HG03558 (cell line): ENCODE data around the gene RNF144A.

Experiments used
- ATAC-seq: cut with Tn5 transposase; IDR thresholded peaks from one replicate; pipeline ENCODE4 v1.9.1; 2021; ENCODE audit warnings: moderate number of reproducible peaks; ENCODE audit not compliant: unreplicated experiment; ENCODE audit errors: extremely low read depth

The RNF144A gene

DNA sequence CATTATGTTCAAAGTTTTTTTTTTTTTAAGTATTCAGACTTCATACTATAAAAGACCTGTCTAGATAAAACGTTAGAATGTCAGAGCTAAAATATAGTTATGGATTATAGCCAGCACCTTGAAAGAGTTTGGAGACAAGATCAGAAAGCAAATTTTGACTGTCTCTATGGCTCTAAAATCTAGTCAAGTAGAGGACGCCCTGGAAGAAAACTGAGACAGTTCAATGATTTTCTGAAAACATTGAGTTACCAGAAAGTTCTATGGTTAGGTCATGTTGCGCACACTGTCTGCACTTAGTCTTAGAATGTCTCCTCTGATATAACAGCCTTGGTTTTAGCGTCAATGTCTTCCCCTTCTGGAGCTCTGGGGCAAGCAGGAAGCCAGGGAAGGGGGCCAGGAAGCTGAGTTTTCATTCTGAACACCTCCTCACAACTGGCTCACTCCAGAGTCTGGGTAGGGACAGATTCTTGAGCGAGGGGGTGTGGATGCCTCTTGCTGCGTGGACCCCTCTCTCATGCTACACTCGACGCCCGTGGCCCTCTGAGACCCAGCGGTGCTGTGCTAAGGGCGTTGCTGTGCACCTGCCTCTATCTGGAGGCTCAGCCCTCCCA lies 99.5 kb downstream of the RNF144A start:
- no peak for ATAC-seq

DNA sequence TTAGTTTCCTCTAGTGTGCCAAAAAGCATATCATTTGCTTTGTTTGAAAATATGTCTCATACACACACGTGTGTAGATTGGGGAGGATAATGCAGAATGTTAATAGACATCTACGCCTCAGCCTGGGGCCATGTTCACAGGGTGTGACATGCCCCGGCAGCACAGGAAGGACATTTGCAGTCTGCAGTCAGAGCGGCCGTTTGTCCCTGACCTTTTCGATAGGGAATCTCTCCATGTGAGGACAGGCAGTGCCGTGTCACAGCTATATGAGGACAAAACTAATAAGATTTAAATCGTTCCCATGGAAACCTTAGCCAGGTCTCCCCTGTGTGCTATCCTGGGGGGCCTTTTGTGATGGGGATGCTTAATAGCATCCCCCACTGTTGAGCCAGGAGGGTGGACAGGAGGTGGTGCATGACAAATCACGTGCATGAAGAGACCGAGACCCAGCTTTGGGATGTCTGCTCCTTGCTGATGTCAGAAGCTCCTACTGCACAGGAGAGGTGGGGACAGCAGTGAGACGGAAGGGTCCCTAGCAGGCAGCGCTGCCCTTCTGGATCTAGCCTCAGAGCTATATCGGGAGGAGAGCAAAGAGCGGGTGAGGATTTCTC lies 100.6 kb downstream of the RNF144A start:
- no peak for ATAC-seq

DNA sequence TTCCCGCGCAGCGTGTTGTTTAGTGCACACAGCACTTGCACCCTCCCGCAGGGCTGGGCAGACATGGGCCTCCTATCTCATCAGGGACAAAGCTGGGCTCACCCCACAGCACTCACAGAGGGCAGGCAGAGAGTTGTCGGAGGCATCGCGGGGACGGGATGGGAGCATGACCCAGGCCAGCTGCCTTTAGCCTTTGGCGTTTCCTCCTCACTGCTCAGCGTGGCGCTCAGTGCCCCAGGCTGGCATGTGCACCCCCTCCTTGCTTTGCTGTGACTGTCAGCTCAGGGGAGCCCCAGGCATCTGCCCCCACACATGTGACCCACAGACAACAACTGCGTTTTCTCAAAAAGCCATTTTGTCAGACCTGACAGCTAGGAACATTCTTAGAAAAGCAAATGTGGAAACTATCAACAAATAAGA lies 101.1 kb downstream of the RNF144A start:
- ATAC-seq = no peak

DNA sequence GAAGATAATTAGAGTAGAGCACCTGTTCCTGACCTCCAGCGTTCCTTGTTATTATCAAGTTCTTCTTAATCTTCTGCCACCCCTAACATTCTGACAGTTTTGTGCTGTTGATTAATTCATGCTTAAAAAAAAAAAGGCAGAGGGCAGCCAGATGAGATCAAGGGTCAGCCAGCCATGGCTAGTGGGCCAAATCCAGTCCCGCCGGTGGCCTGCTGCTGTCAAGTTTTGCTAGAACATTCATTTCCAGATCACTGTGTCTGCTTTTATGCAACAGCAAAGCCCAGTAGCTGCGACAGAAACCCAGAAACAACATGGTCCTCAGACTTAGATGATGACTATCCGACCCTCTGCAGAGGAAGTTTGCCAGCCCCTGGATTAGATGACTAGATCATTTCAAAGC lies 101.6 kb downstream of the RNF144A start:
- ATAC-seq = no peak

- ATAC-seq = no peak
These were observed 102.0 kb downstream of the RNF144A start for GRCh38 chr2:7019191-7019590.

DNA sequence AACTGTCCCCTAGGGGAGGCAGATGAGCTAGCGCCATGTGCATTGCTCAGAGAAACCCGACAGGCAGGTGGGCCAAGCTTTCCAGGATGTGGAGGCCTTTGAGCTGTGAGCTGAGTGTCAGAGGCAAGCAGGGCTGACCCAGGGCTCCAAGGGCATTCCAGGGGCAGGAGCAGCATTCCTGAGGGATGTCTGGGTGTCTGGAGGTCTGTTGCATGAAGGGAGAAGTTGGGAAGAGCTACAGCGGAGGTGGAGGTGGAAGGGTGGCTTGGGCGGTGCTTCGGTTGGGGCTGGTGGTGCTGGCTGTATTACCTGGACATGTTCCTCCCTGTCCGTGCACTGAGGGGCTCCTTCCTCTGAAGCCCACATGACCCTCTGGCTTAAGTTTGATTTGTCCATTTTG lies 102.8 kb downstream of the RNF144A start:
- no peak for ATAC-seq

- ATAC-seq = no peak
These were observed 103.3 kb downstream of the RNF144A start for GRCh38 chr2:7020468-7020867.

GRCh38 chr2:7020939-7021470 lies 103.8 kb downstream of the RNF144A start:
- ATAC-seq = no peak

DNA sequence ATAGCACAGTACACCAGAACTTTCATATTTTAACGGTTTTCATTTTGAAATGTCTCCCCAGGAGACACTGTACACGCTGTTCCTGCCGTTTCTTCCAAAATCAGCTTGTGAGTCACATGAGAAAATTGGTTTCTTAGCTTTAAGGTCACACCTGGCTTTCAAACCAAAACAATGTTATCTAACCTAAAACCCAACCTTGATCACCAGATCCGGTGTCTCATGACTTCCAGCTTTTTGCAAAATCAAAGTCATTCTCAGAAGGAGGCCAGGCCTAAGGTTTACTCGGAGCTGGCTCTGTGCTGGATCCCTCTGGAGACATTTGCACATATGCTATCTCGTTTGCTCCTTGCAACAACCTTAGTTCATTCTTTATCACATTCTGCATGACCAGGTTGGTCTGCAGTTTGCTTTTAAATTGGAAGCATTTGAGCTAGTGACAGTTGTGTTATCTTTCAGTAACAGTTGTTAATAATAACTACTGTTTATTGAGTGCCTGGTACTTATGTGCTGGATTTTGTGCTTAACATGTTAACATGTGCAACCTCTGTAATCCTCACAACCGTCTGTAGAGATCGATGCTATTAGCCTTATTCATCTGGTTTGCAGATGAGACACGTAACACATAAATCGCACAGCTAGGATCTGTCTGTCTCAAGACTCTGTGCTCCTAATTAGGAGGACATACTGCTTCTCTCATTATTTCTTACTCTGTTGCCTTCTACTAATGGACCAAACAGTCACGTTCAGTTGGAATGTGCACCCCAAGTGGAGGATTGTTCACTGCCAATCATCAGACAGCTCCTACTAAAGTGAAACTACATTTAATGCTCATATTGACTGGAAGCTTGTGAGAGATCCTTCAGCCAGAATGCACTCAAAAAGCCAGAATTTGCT lies 105.5 kb downstream of the RNF144A start:
- no peak for ATAC-seq

- ATAC-seq = no peak
These were observed 106.3 kb downstream of the RNF144A start for GRCh38 chr2:7023542-7023941.

DNA sequence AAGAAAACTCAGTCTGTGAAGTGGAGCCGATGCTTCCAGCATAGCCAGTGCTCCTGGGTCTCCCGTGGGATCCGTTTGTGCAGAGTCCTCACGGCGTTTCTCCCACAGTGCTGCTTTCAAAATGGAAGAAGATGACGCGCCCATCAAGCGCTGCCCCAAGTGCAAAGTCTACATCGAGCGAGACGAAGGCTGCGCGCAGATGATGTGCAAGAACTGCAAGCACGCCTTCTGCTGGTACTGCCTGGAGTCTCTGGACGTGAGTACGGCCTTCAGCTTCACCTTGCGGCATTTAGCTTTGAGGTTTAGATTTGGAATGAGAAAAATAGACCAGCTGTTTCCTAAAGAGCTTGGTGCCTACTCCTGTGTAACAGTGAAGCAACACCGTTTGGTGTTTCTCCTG lies 107.0 kb downstream of the RNF144A start:
- no peak for ATAC-seq

DNA sequence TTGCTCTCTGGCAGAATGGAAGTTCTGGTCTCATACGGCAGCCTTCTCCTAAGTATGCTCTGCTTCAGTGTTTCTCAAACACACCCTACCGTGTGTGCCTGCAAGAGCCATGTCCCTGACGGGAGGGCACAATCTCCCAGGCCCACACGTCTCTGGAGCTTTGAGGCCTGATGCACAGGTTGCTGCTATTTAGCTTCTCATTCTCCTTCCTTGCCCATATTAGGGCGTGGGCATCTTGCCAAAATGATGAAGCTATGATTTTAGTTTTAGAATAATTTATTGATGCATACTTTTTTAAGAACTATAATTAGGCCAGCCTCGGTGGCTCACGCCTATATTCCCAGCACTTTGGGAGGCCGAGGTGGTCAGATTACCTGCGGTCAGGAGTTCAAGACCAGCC lies 107.9 kb downstream of the RNF144A start:
- ATAC-seq = no peak

DNA sequence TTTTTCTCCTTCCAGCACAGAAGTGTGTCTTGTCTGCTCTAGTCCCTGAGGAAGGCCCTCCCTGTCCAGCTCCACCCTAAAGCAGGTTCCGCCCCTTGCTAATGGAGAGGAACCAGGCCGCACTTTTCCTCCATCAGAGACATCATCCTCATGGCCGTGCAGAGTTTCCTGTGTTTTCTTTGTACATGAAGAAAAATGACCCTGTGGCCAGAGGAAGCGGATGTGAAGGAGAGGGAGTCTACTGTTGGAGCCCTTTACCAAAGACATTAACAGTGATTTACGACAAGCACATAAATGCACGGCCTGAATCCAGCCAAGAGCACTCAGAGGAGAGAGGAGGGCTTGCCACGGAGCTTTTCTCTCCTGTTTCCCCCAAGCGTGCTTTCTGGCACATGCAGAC lies 109.5 kb downstream of the RNF144A start:
- ATAC-seq = no peak

DNA sequence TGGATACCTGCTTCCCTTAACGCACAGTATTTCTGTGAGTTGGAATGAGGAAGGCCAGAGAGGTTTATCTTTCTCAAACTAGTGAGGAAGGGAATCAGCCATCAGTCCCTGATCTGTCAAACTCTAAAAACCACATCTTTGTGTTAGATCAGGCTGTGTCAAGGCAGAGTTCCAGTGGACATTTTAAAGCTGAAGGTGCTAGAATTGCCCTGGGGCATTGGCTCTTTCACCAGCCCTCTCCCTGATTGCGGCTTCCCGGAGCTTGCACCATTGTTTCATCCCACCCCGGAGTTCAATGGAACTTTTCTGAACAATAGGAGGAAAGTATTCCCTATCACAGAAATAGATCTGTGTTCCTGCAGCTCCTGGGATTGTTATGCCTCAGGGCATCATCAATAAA lies 110.2 kb downstream of the RNF144A start:
- ATAC-seq = no peak

GRCh38 chr2:7027956-7028655 lies 110.9 kb downstream of the RNF144A start:
- no peak for ATAC-seq

- ATAC-seq = no peak
These were observed 111.6 kb downstream of the RNF144A start for GRCh38 chr2:7028846-7029245.

- ATAC-seq = no peak
These were observed 112.3 kb downstream of the RNF144A start for GRCh38 chr2:7029291-7030059.

- no peak for ATAC-seq
These were observed 113.6 kb downstream of the RNF144A start for GRCh38 chr2:7030810-7031209.

- ATAC-seq = no peak
These were observed 114.5 kb downstream of the RNF144A start for GRCh38 chr2:7031547-7032245.
